H1 (cell line): ENCODE data around the gene ULK3. TPM values are rescaled to one million over a fixed set of nuclear protein-coding genes. Genes with fewer than 3 reads are reported as not detected.

Experiments
- CTCF ChIA-PET: fragments of 300-600 bp; sonication (Branson Sonifier 250); formaldehyde crosslinking; loops from one replicate; lab custom pipeline; 2021; ENCODE audit not compliant: partially characterized antibody; lab: Charles Lee
- POLR2A ChIA-PET: fragments of 300-600 bp; sonication (Branson Sonifier 250); formaldehyde crosslinking; loops from one replicate; lab custom pipeline; 2021; ENCODE audit warnings: inconsistent platforms; ENCODE audit not compliant: partially characterized antibody; lab: Charles Lee
- DNase-seq, 2 experiments: peaks; one replicate each; pipeline versions ENCODE4 v3.0.0 to v3.0.0-alpha.2; 2010 to 2022; ENCODE audit warnings: low spot score in 2 of 2, low read depth in 1 of 2, mixed read lengths in 1 of 2
- FAIRE-seq: peaks from 2 replicates; lab custom pipeline; 2011; peaks lifted over from hg19 to GRCh38; lab: Jason Lieb, UNC
- H2AFZ ChIP-seq: 2 replicates; pipeline ENCODE4 v1.8.1; 2012; ENCODE audit warnings: low read length, inconsistent platforms
- H2AK5ac ChIP-seq: 2 replicates; pipeline ENCODE4 v1.6.1; 2013; ENCODE audit warnings: low read depth, low read length
- H2BK120ac ChIP-seq: replicated peaks from 2 replicates; pipeline ENCODE3; 2013; ENCODE audit warnings: low read depth, low read length, inconsistent platforms
- H2BK12ac ChIP-seq: 2 replicates; pipeline ENCODE4 v1.6.1; 2013; ENCODE audit warnings: low read depth, low read length
- H2BK15ac ChIP-seq: 2 replicates; pipeline ENCODE4 v1.6.1; 2013; ENCODE audit warnings: low read length
- H2BK20ac ChIP-seq: 2 replicates; pipeline ENCODE4 v1.6.1; 2013; ENCODE audit warnings: low read length
- H2BK5ac ChIP-seq: 2 replicates; pipeline ENCODE4 v1.6.1; 2013; ENCODE audit warnings: low read depth, low read length
- H3K14ac ChIP-seq: 2 replicates; pipeline ENCODE4 v1.6.1; 2013; ENCODE audit warnings: inconsistent platforms; ENCODE audit not compliant: insufficient read length
- H3K18ac ChIP-seq: 2 replicates; pipeline ENCODE4 v1.6.1; 2013; ENCODE audit warnings: low read length; ENCODE audit errors: extremely low read depth
- H3K23ac ChIP-seq: 2 replicates; pipeline ENCODE4 v1.6.1; 2013; ENCODE audit warnings: inconsistent platforms; ENCODE audit not compliant: insufficient read length
- H3K23me2 ChIP-seq: 2 replicates; pipeline ENCODE4 v1.6.1; 2013; ENCODE audit warnings: low read depth, low read length
- H3K27ac ChIP-seq: 2 replicates; pipeline ENCODE4 v1.6.1; 2011; ENCODE audit warnings: low read depth, low read length, inconsistent platforms
- H3K27me3 ChIP-seq, 4 experiments: replicated peaks in 1 of 4; 1 replicate in 1 of 4; 2 replicates in 3 of 4; pipeline versions ENCODE4 v1.6.1 to v1.8.1; 2011 to 2013; ENCODE audit warnings: low read length in 3 of 4, mild to moderate bottlenecking in 3 of 4, inconsistent platforms in 2 of 4, mixed read lengths in 2 of 4, moderate library complexity in 1 of 4; ENCODE audit not compliant: control insufficient read depth in 3 of 4, insufficient read depth in 3 of 4; ENCODE audit errors: extremely low read depth in 1 of 4
- H3K36me3 ChIP-seq, 4 experiments: 2 replicates each; pipeline versions ENCODE4 v1.6.1 to v1.8.1; 2011 to 2013; ENCODE audit warnings: mild to moderate bottlenecking in 4 of 4, low read length in 3 of 4, moderate library complexity in 2 of 4, control low read depth in 1 of 4, inconsistent platforms in 1 of 4; ENCODE audit not compliant: insufficient read depth in 4 of 4, control insufficient read depth in 2 of 4
- H3K4ac ChIP-seq: replicated peaks from 2 replicates; pipeline ENCODE3; 2013; ENCODE audit warnings: low read length, low read depth, mixed read lengths, inconsistent platforms; ENCODE audit not compliant: insufficient read length
- H3K4me1 ChIP-seq, 4 experiments: replicated peaks in 1 of 4; 1 replicate in 1 of 4; 2 replicates in 3 of 4; pipeline versions ENCODE4 v1.6.1 to v1.8.1; 2011 to 2013; ENCODE audit warnings: low read length in 3 of 4, inconsistent platforms in 2 of 4, mixed read lengths in 1 of 4; ENCODE audit not compliant: insufficient read depth in 4 of 4, control insufficient read depth in 3 of 4
- H3K4me2 ChIP-seq, 2 experiments: 2 replicates each; pipeline versions ENCODE4 v1.6.1 to v1.8.1; 2011 to 2013; ENCODE audit warnings: low read depth in 2 of 2, low read length in 2 of 2, control low read depth in 1 of 2, inconsistent platforms in 1 of 2, mild to moderate bottlenecking in 1 of 2; ENCODE audit not compliant: insufficient read depth in 1 of 2
- H3K4me3 ChIP-seq, 4 experiments: fragments of 200-600, 300-600 bp in 1 of 4; sonication (generic), shearing (Covaris generic), sonication (Bioruptor Twin) in 1 of 4; 2 replicates each; pipeline versions ENCODE4 v1.5.1 to v1.8.1; 2011 to 2016; ENCODE audit warnings: low read length in 4 of 4, low read depth in 3 of 4, control low read depth in 2 of 4, inconsistent platforms in 2 of 4, mild to moderate bottlenecking in 2 of 4, mixed read lengths in 1 of 4, moderate library complexity in 1 of 4; ENCODE audit not compliant: insufficient read depth in 2 of 4; ENCODE audit errors: extremely low read depth in 1 of 4
- H3K56ac ChIP-seq: replicated peaks from 2 replicates; pipeline ENCODE3; 2013; ENCODE audit warnings: low read depth, mild to moderate bottlenecking, mixed read lengths, low read length, inconsistent platforms; ENCODE audit not compliant: insufficient read length
- H3K79me1 ChIP-seq: 2 replicates; pipeline ENCODE4 v1.6.1; 2013; ENCODE audit warnings: low read depth, low read length, control low read depth
- H3K79me2 ChIP-seq, 2 experiments: 2 replicates each; pipeline versions ENCODE4 v1.6.1 to v1.8.1; 2012 to 2013; ENCODE audit warnings: low read length in 2 of 2, mild to moderate bottlenecking in 2 of 2, inconsistent platforms in 1 of 2; ENCODE audit not compliant: insufficient read depth in 2 of 2, control insufficient read depth in 1 of 2
- H3K9ac ChIP-seq, 4 experiments: replicated peaks in 1 of 4; 1 replicate in 1 of 4; 2 replicates in 3 of 4; pipeline versions ENCODE4 v1.6.1 to v1.8.1; 2011 to 2013; ENCODE audit warnings: low read depth in 3 of 4, low read length in 3 of 4, control low read depth in 2 of 4, mild to moderate bottlenecking in 2 of 4, moderate library complexity in 2 of 4, inconsistent platforms in 1 of 4; ENCODE audit errors: extremely low read depth in 1 of 4
- H3K9me3 ChIP-seq, 2 experiments: 2 replicates each; pipeline versions ENCODE4 v1.6.1 to v1.8.1; 2012 to 2013; ENCODE audit warnings: mild to moderate bottlenecking in 2 of 2, moderate library complexity in 2 of 2, control low read depth in 1 of 2, inconsistent platforms in 1 of 2, low read depth in 1 of 2, low read length in 1 of 2, mixed read lengths in 1 of 2; ENCODE audit not compliant: insufficient read depth in 2 of 2
- H4K20me1 ChIP-seq, 2 experiments: replicated peaks in 1 of 2; 2 replicates each; pipeline versions ENCODE3 to v1.8.1; 2011 to 2013; ENCODE audit warnings: inconsistent platforms in 2 of 2, low read length in 2 of 2, mild to moderate bottlenecking in 1 of 2; ENCODE audit not compliant: insufficient read depth in 2 of 2, control insufficient read depth in 1 of 2
- H4K5ac ChIP-seq: 2 replicates; pipeline ENCODE4 v1.6.1; 2013; ENCODE audit warnings: low read length, low read depth, mixed read lengths, inconsistent platforms; ENCODE audit not compliant: insufficient read length
- H4K8ac ChIP-seq: 2 replicates; pipeline ENCODE4 v1.8.0; 2013; ENCODE audit warnings: mild to moderate bottlenecking, moderate library complexity, low read length, inconsistent platforms; ENCODE audit not compliant: insufficient read depth; ENCODE audit errors: extremely low read depth
- H4K91ac ChIP-seq: replicated peaks from 2 replicates; pipeline ENCODE3; 2013; ENCODE audit warnings: low read length, mixed read lengths, inconsistent platforms; ENCODE audit not compliant: insufficient read length
- KDM4A ChIP-seq: IDR thresholded peaks from one replicate; pipeline ENCODE4 v1.7.1; 2012; ENCODE audit warnings: low read depth, mild to moderate bottlenecking, moderate library complexity, low read length, inconsistent platforms; ENCODE audit not compliant: severe bottlenecking
- KDM5A ChIP-seq: fragments of 200-600 bp; IDR thresholded peaks from 2 replicates; pipeline ENCODE4 v1.7.1; 2012; ENCODE audit warnings: mild to moderate bottlenecking, low read length, inconsistent platforms, mixed read lengths
- RAD21 ChIP-seq, 2 experiments: IDR thresholded peaks in 1 of 2; conservative IDR thresholded peaks in 1 of 2; 2 replicates each; pipeline ENCODE4 v1.6.1; 2011; ENCODE audit warnings: low read depth in 2 of 2, low read length in 2 of 2, improper control_type of control experiment in 1 of 2, inconsistent platforms in 1 of 2, mild to moderate bottlenecking in 1 of 2, moderate library complexity in 1 of 2
- SIN3A ChIP-seq, 2 experiments: IDR thresholded peaks in 1 of 2; conservative IDR thresholded peaks in 1 of 2; 2 replicates each; pipeline ENCODE4 v1.6.1; 2011 to 2012; ENCODE audit warnings: low read length in 2 of 2, improper control_type of control experiment in 1 of 2, low read depth in 1 of 2, mild to moderate bottlenecking in 1 of 2
- WGBS, 2 experiments: shearing (Covaris generic) in 1 of 2; methylation state at CpG; one replicate each; pipeline versions ENCODE4 v1.1.6 to v1.1.7; 2013 to 2015; ENCODE audit warnings: low lambda C conversion rate in 2 of 2, mixed read lengths in 2 of 2, inconsistent platforms in 1 of 2, low coverage in 1 of 2, missing lambda C conversion rate in 1 of 2; ENCODE audit not compliant: insufficient replicate concordance in 2 of 2, insufficient coverage in 1 of 2, insufficient read length in 1 of 2; ENCODE audit errors: extremely low coverage in 1 of 2, missing lambda C conversion rate in 1 of 2; 5-methylcytosine and 5-hydroxymethylcytosine counted together
- polyA plus RNA-seq, 7 experiments: library from polyadenylated mRNA; depleted of rRNA in 3 of 7; stranded (reverse) in 5 of 7; unstranded in 2 of 7; fragments of >200 nt in 5 of 7; fragments of 200-250 nt in 2 of 7; gene quantifications; 1 replicate in 5 of 7; 2 replicates in 1 of 7; 4 replicates in 1 of 7; pipeline versions ENCODE4 v1.2.1 to v1.2.3, GENCODE V29; 2011 to 2013; ENCODE audit warnings: missing spikeins in 2 of 7, mixed read lengths in 2 of 7
- total RNA-seq: library from RNA; stranded (reverse); fragmentation: NEBNext Ultra II Directional; extraction: Animal tissue kit (Norgen Biotek cat#: 25700); gene quantifications from 2 replicates; pipeline ENCODE4 v1.2.1, GENCODE V29; 2021

Gene ULK3
- total and polyA plus RNA-seq, 2 of the 8 experiments (the other 6 are each of a cell fraction or from before 2014, with no cell fraction given) = 27.1 to 34.4 TPM

DNA sequence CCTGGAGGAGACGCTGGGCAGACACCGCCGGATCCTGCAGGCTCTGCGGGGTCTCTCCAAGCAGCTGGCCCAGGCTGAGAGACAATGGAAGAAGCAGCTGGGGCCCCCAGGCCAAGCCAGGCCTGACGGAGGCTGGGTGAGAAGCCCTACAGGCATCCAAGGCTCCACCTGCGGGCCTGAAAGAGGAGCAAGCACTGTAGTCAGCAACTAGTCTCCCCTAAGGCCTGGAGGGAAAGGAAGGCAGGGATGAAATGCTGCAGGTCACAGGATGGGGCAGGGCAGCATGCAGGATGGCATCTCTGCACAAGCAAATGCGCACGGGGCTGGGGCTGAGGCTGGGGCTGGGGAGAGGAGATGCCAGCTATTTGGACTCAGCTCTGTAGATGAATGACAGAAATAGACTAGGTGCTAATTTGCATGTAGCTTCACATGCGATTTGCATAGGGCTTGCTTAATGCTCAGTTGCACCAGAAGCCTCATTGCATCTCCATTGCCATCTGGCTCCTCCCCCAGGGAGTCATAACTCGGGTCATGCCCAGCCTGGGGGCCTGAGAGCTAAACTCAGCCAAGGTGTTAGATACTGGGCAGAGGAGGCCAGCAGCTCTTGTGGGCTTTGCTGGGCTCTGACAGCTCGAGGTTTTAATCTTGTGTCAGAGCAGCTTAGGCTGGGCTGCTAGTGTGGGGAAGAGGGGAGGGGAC, 21.7 kb downstream of the ULK3 start:
- H4K5ac ChIP-seq = no peak overlapping the region
- H2BK12ac ChIP-seq = no peak overlapping the region
- no peak overlapping the region; a peak in 1 of 8 replicates for H3K4me3 ChIP-seq
- CTCF ChIA-PET = interaction anchor here (0.8 to 15.7 kb wide), 17 partner anchors 8 to 190 kb away, joined by 3 to 135 read pairs (median 5); partner anchors contain the start of gene LMAN1L
- H3K23ac ChIP-seq = no peak overlapping the region
- H2BK120ac ChIP-seq = no peak overlapping the region
- no peak overlapping the region for H3K27ac ChIP-seq
- H3K23me2 ChIP-seq = 0 out of 2 replicates have a peak, but pooled peaks cover 2% of the 10 kb centered on the region
- H3K9me3 ChIP-seq = no peaks in the 10 kb centered on the region
- FAIRE-seq (no peak), DNase-seq (no peak)
- no peak overlapping the region for H2BK5ac ChIP-seq
- POLR2A ChIA-PET = interaction anchor here (1.1 to 2.6 kb wide), 8 partner anchors 10 to 114 kb away, joined by 3 to 10 read pairs (median 4); partner anchors contain the start of gene ULK3
- H4K20me1 ChIP-seq = no peaks in the 10 kb centered on the region
- peak in 1 of 2 experiments; percentile 14; a peak in 2 of 4 replicates for TF ChIP-seq RAD21 (IDR thresholded peaks at IDR 0.05 in 1 of 2, conservative IDR thresholded peaks at IDR 0.05 in 1 of 2; ENCODE audit: low read depth in 2 of 2, low read length in 2 of 2)
- TF ChIP-seq KDM5A = no peak
- TF ChIP-seq SIN3A (conservative IDR thresholded peaks at IDR 0.05 in 1 of 2, IDR thresholded peaks at IDR 0.05 in 1 of 2; ENCODE audit: low read depth in 1 of 2, low read length in 2 of 2) = 0 out of 4 replicates have a peak, but pooled peaks of 1 of the 2 experiments have one; percentile 42
- TF ChIP-seq KDM4A = no peak
- H4K91ac ChIP-seq = no peak overlapping the region
- no peak overlapping the region for H2AK5ac ChIP-seq
- WGBS, 2 experiments = 82% methylated on average over 11 of the region's 11 CpGs; no CpG with 5 or more reads in 1 of the 2 experiments
- no peak overlapping the region; a peak in 1 of 4 replicates for H3K4me2 ChIP-seq
- no peak overlapping the region for H2BK15ac ChIP-seq
- H3K36me3 ChIP-seq = no peaks in the 10 kb centered on the region
- H3K4me1 ChIP-seq = peaks cover 0 to 13% (median 6%) of the 10 kb centered on the region in 4 experiments; a peak in 6 of 7 replicates
- peaks cover 0 to 27% (median 16%) of the 10 kb centered on the region in 4 experiments; a peak in 6 of 7 replicates for H3K27me3 ChIP-seq
- H3K56ac ChIP-seq = no peak overlapping the region
- no peaks in the 10 kb centered on the region for H3K79me1 ChIP-seq
- no peak overlapping the region for H3K18ac ChIP-seq
- H3K4ac ChIP-seq = no peak overlapping the region
- H3K14ac ChIP-seq = no peak overlapping the region
- H3K79me2 ChIP-seq = no peaks in the 10 kb centered on the region
- H3K9ac ChIP-seq = no peak overlapping the region
- no peak overlapping the region for H2BK20ac ChIP-seq
- H4K8ac ChIP-seq = peak overlapping the region; percentile 28; the same call in 1 of the 2 replicates
- H2AFZ ChIP-seq = no peak overlapping the region
